GM18526 (cell line): ENCODE data around the gene MLIP.

Experiments
- POLR2A ChIP-seq: IDR thresholded peaks from 3 replicates; pipeline ENCODE4 v1.6.1; 2011; ENCODE audit not compliant: insufficient read length; ENCODE audit errors: extremely low read depth

The MLIP gene

GRCh38 chr6:54284161-54284860 is 173.1 kb downstream of the MLIP start:
- TF ChIP-seq POLR2A, result no peak

- TF ChIP-seq POLR2A, result no peak
Measured at GRCh38 chr6:54285595-54285994, 174.4 kb downstream of the MLIP start.

- TF ChIP-seq POLR2A, result no peak
Measured at GRCh38 chr6:54286141-54286540, 174.9 kb downstream of the MLIP start.

GRCh38 chr6:54288474-54288873 is 177.2 kb downstream of the MLIP start:
- no peak for TF ChIP-seq POLR2A

- TF ChIP-seq POLR2A, result no peak
Measured at GRCh38 chr6:54289426-54289825, 178.2 kb downstream of the MLIP start.

- TF ChIP-seq POLR2A, result no peak
Measured at GRCh38 chr6:54291146-54291545, 179.9 kb downstream of the MLIP start.

- TF ChIP-seq POLR2A, result no peak
Measured at GRCh38 chr6:54291738-54292137, 180.5 kb downstream of the MLIP start.

DNA sequence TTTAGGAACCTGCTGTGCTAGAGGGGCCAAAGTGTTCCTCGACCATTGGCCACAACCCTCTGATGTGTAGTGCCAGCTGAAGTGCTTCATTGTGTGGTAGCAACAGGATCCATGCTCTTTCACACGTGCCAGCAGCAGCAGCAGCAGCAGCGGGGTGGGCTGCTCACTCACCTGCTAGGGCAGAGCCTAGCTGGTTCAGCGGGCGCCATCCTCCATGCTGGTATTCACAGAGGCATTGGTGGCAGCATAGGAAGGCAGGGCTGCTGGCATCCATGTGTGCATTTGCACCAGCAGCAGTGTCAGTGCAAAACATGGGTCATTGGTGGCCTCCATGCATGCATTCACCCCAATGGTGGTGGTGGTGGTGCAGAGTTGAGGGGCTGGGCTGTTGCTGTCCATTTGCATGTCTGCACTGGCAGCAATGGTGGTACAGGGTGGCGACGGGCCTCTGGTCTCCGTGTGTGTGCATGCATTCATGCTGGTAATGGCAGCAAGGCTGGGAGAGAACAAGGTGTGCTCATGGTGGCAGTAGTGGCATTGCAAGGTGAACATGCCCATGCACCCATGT is 183.8 kb downstream of the MLIP start:
- no peak for TF ChIP-seq POLR2A

GRCh38 chr6:54299542-54300269 is 188.5 kb downstream of the MLIP start:
- TF ChIP-seq POLR2A, result no peak

GRCh38 chr6:54301770-54302169 is 190.5 kb downstream of the MLIP start:
- TF ChIP-seq POLR2A, result no peak

- no peak for TF ChIP-seq POLR2A
Measured at GRCh38 chr6:54307439-54307910, 196.2 kb downstream of the MLIP start.

- TF ChIP-seq POLR2A, result no peak
Measured at GRCh38 chr6:54308289-54308985, 197.2 kb downstream of the MLIP start, which contains the start of gene TINAG. TSS of gene TINAG (plus strand) at chr6:54308441. CDS start at chr6:54308551, 110 bp downstream.

DNA sequence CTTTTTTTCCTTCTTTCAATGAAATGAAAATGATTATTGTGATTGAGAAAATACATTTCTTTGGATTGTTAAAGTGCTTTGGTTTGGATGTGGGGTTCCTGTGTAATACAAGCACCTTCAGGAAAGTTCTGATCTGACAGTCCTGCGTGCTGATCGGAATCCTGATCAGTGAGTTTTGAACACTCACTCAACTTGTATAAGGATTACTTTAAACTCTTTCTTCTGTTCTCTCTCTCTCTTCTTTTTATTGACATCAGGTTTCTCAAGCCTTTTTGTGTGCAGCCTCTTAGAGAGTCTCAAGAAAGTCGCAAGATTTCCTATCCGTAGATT is 197.7 kb downstream of the MLIP start:
- no peak for TF ChIP-seq POLR2A

- no peak for TF ChIP-seq POLR2A
Measured at GRCh38 chr6:54310377-54311152, 199.3 kb downstream of the MLIP start.

DNA sequence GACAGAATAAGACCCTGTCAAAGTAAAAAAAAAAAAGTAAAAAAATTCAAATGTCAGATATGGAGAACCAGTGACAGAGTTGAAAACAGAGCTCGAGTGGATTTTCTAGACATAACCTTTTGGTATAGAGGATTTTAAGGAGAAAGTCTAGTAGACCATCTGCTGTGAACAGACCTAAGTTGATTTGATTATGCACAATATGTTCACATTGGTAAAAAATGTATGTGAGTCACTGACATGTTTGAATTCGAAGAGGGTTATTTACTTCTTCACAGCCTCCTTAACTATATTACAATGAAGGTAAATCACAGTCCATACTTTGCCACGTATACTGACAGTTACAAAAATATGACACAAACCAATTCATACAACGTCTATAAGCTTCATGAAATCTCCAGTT is 204.4 kb downstream of the MLIP start:
- TF ChIP-seq POLR2A, result no peak
